NCI-H2196 treated with DMSO at 0.1 percent for 48 hours (cell line): ENCODE measurements around the gene SCYGR4.
"Not testable (repeated sequence)": the region's sequence is repeated elsewhere in the genome, so short reads cannot be mapped to it uniquely, and the experiment has no call there.

ENCODE experiments used
- DNase-seq: peaks from one replicate; lab custom pipeline; 2025; ENCODE audit not compliant: unreplicated experiment; lab: John Stamatoyannopoulos, UW

The SCYGR4 gene

GRCh38 chr2:227617316-227618230 is at the start of gene SCYGR4:
TSS of gene SCYGR4 (plus strand) at chr2:227617498. CDS start at chr2:227617498, 0 bp downstream.
- no peak for DNase-seq

- DNase-seq, result no peak
These were observed 48.5 kb upstream of the SCYGR4 start for GRCh38 chr2:227568852-227569169.

GRCh38 chr2:227570615-227571014 is 46.7 kb upstream of the SCYGR4 start:
- DNase-seq, result no peak

GRCh38 chr2:227576110-227576509 is 41.2 kb upstream of the SCYGR4 start:
- DNase-seq, result no peak

- no peak for DNase-seq
These were observed 40.5 kb upstream of the SCYGR4 start for GRCh38 chr2:227576812-227577211.

GRCh38 chr2:227577555-227577954 is 39.7 kb upstream of the SCYGR4 start:
- no peak for DNase-seq

- DNase-seq, result no peak
These were observed 38.7 kb upstream of the SCYGR4 start for GRCh38 chr2:227578642-227579041.

GRCh38 chr2:227579791-227580190 is 37.5 kb upstream of the SCYGR4 start:
- DNase-seq, result no peak

- DNase-seq, result no peak
These were observed 34.9 kb upstream of the SCYGR4 start for GRCh38 chr2:227582369-227582768.

GRCh38 chr2:227592694-227593387 is 24.5 kb upstream of the SCYGR4 start:
- no peak for DNase-seq

GRCh38 chr2:227595797-227596196 is 21.5 kb upstream of the SCYGR4 start:
- no peak for DNase-seq

- DNase-seq, result no peak
These were observed 20.3 kb upstream of the SCYGR4 start for GRCh38 chr2:227597036-227597435.

- DNase-seq, result no peak
These were observed 19.3 kb upstream of the SCYGR4 start for GRCh38 chr2:227597998-227598397.

GRCh38 chr2:227598835-227599503 is 18.3 kb upstream of the SCYGR4 start, which contains the start of gene SCYGR2:
TSS of gene SCYGR2 (plus strand) at chr2:227598893. CDS start at chr2:227598893, 0 bp downstream.
- not testable (repeated sequence) for DNase-seq

GRCh38 chr2:227602358-227602757 is 14.9 kb upstream of the SCYGR4 start:
- DNase-seq, result no peak

GRCh38 chr2:227606476-227606875 is 10.8 kb upstream of the SCYGR4 start:
- DNase-seq, result no peak

- DNase-seq, result no peak
These were observed 9.4 kb upstream of the SCYGR4 start for GRCh38 chr2:227607941-227608340.

- no peak for DNase-seq
These were observed 8.5 kb upstream of the SCYGR4 start for GRCh38 chr2:227608561-227609338.

- DNase-seq, result no peak
These were observed 7.2 kb upstream of the SCYGR4 start for GRCh38 chr2:227610123-227610522.

GRCh38 chr2:227612546-227613271 is 4.6 kb upstream of the SCYGR4 start:
- DNase-seq, result no peak
